ENCODE results near the gene TMC8. TPM values are rescaled to one million over a fixed set of nuclear protein-coding genes. Genes with fewer than 3 reads are reported as not detected.

The TMC8 gene
- total RNA-seq, 1 donor from 2014 or later, result 1.2 TPM

DNA sequence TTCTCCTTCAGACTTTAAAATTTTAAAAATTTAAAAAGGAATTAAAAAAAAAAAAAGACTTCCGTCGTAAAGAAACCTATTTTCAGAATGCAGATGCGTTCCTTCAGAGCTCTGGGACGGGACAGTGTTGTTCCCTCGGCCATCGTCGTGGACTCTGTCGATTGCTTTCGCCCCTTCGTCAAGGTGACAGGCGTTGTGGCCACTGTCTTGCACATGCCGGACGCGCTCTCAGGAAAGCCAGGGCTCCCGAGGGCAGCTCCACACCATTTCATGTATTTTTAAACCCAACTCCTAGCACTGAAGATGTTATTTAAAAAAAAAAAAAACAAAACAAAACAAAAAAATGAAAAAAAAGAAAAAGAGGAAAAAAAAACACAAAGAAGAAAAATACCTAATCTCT lies 24.4 kb upstream of the TMC8 start:
- no peaks in the 10 kb centered on the region for H3K27me3 Mint-ChIP-seq (ENCODE audit: low read depth)
- H3K36me3 Mint-ChIP-seq, result peaks cover 25% of the 10 kb centered on the region
- no peaks in the 10 kb centered on the region for H3K4me1 Mint-ChIP-seq
- DNase-seq (ENCODE audit: low spot score in 2 of 2, unreplicated experiment in 2 of 2), result no peak
- H3K27ac Mint-ChIP-seq, result no peak overlapping the region
- no peak overlapping the region for H3K4me3 Mint-ChIP-seq
- H3K9me3 Mint-ChIP-seq, result peaks cover 6% of the 10 kb centered on the region
- TF ChIP-seq, protein P1, sequence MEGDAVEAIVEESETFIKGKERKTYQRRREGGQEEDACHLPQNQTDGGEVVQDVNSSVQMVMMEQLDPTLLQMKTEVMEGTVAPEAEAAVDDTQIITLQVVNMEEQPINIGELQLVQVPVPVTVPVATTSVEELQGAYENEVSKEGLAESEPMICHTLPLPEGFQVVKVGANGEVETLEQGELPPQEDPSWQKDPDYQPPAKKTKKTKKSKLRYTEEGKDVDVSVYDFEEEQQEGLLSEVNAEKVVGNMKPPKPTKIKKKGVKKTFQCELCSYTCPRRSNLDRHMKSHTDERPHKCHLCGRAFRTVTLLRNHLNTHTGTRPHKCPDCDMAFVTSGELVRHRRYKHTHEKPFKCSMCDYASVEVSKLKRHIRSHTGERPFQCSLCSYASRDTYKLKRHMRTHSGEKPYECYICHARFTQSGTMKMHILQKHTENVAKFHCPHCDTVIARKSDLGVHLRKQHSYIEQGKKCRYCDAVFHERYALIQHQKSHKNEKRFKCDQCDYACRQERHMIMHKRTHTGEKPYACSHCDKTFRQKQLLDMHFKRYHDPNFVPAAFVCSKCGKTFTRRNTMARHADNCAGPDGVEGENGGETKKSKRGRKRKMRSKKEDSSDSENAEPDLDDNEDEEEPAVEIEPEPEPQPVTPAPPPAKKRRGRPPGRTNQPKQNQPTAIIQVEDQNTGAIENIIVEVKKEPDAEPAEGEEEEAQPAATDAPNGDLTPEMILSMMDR (IDR thresholded peaks at IDR 0.05; ENCODE audit: unreplicated experiment), result no peak

DNA sequence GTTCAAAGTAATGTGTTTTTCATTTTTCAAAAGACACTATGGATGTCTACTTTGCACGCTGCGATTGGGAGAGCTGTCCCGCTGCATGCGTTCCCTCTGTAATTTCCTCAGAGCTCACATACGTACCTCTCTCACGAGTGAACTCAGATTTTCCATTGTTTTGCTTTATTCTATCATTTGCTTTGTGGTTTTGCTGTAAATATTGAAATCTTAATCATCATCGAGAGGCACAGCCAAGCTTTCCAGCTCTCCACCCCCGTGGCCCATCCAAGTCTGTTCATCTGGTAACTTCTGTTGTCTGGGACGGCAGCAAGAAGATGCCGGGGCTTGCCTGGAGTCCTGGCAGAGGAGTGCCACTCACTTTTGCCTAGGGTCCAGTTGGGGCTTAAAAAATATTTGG lies 23.1 kb upstream of the TMC8 start:
- H3K27ac Mint-ChIP-seq, result no peak overlapping the region
- no peaks in the 10 kb centered on the region for H3K9me3 Mint-ChIP-seq
- no peaks in the 10 kb centered on the region for H3K4me1 Mint-ChIP-seq
- no peak for DNase-seq (ENCODE audit: low spot score in 2 of 2, unreplicated experiment in 2 of 2)
- H3K27me3 Mint-ChIP-seq (ENCODE audit: low read depth), result no peaks in the 10 kb centered on the region
- TF ChIP-seq, protein P1 (IDR thresholded peaks at IDR 0.05; ENCODE audit: unreplicated experiment), result no peak
- H3K36me3 Mint-ChIP-seq, result peaks cover 13% of the 10 kb centered on the region
- H3K4me3 Mint-ChIP-seq, result no peak overlapping the region

DNA sequence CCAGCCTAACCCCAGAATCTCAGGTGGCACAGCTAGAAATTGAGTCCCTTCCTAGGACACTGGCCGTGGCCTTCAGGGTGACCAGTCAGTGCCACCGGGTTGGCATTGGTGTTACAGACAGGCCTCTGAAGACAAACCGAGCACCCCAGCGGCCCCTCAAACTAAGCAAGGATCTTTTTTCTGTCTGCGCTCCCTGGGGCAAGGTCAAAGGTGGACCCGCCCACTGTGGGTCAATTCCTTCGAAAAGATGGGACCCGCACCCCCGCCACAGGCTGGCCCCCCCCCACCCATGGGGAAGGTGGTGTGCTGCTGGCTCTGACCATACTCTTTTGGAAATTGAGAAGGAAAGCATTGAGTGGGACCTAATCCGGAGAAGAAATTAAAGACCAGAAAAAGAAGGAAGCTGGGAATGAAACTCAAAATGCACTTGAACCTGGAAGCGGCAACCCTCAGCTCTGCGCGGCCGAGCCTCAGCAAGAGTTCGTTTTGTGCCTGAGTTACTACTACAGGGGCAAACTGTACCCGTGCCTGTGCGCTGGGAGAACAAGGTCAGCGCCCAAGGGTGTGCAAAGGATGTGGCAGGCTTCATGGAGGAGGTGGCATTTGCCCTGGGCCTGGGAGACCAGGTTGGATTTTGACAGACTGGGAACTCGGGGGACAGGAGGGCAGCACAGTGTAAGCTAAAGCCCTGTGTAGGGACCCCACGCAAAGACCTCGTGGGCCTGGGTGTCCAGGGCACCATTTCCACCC lies 22.4 kb upstream of the TMC8 start:
- DNase-seq (ENCODE audit: low spot score in 2 of 2, unreplicated experiment in 2 of 2), result no peak
- TF ChIP-seq, protein P1 (IDR thresholded peaks at IDR 0.05; ENCODE audit: unreplicated experiment), result no peak
- H3K9me3 Mint-ChIP-seq, result no peaks in the 10 kb centered on the region
- peaks cover 14% of the 10 kb centered on the region for H3K36me3 Mint-ChIP-seq
- H3K27me3 Mint-ChIP-seq (ENCODE audit: low read depth), result no peaks in the 10 kb centered on the region
- no peak overlapping the region for H3K4me3 Mint-ChIP-seq
- H3K4me1 Mint-ChIP-seq, result no peaks in the 10 kb centered on the region
- H3K27ac Mint-ChIP-seq, result no peak overlapping the region

DNA sequence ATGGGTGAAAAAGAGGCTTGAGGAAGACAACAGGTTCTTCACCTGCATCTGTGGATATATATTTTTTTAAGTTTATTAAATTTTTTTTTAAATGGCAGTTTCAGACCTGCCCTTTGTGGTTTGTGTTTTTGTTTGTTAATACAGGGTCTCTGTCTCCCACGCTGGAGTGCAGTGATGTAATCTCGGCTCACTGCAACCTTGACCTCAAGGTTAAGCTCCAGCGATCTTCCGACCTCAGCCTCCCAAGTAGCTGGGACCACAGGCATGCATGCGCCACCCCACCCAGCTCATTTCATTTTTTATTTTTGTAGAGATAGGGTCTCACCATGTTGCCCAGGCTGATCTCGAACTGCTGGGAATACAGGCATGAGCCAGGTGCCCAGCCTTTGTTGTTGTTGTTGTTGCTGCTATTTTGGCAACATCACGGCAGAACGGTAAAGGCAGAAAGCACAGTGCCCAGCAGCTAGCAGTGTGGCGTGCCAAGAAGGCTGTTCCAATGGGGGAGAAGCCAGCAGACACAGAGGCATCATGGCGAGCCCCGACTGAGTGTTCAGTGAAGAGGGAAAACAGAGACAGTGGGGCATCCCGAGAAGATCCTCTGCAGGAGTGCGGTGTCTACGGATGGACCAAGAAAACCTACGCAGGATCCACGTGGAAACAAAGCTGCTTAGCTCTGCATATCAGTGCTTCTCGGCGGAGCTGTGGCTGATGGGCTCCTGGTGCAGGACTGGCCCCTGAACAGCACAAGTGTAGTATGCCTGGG lies 21.7 kb upstream of the TMC8 start:
- no peaks in the 10 kb centered on the region for H3K27me3 Mint-ChIP-seq (ENCODE audit: low read depth)
- no peak overlapping the region for H3K4me3 Mint-ChIP-seq
- no peak overlapping the region for H3K27ac Mint-ChIP-seq
- TF ChIP-seq, protein P1 (IDR thresholded peaks at IDR 0.05; ENCODE audit: unreplicated experiment), result no peak
- DNase-seq (ENCODE audit: low spot score in 2 of 2, unreplicated experiment in 2 of 2), result no peak
- no peaks in the 10 kb centered on the region for H3K9me3 Mint-ChIP-seq
- peaks cover 13% of the 10 kb centered on the region for H3K36me3 Mint-ChIP-seq
- no peaks in the 10 kb centered on the region for H3K4me1 Mint-ChIP-seq

DNA sequence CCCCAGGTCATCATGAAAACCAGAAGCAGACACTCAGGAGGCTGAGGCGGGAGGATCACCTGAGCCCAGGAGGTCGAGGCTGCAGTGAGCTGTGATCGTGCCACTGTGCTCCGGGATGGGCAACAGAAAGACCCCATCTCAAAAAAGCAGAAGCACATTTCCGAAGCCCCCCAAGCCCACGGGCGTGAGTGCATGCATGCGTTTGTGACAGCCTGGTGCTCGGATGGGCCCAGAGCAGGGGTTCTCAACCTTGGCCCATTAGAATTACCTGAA lies 21.1 kb upstream of the TMC8 start:
- Mint-ChIP-seq H3K36me3 (peaks cover 10% of the 10 kb centered on the region), H3K4me3 (no peak overlapping the region), H3K4me1 (no peaks in the 10 kb centered on the region), H3K9me3 (no peaks in the 10 kb centered on the region), H3K27ac (no peak overlapping the region), H3K27me3 (ENCODE audit: low read depth) (no peaks in the 10 kb centered on the region)
- TF ChIP-seq, protein P1 (IDR thresholded peaks at IDR 0.05; ENCODE audit: unreplicated experiment), result no peak
- no peak for DNase-seq (ENCODE audit: low spot score in 2 of 2, unreplicated experiment in 2 of 2)
